Trophoblast cell (in vitro differentiated cells and primary cell): ENCODE results near the gene NRBP1.

ENCODE experiments used
- DNase-seq, 2 donors: peaks; one replicate each; pipeline ENCODE4 v3.0.0-alpha.2; 2016
- H2AFZ ChIP-seq: 2 replicates; pipeline ENCODE4 v1.6.1; 2013; ENCODE audit warnings: low read length, moderate library complexity, mild to moderate bottlenecking; ENCODE audit not compliant: insufficient read depth, poor library complexity
- H2AK5ac ChIP-seq: 2 replicates; pipeline ENCODE4 v1.6.1; 2013; ENCODE audit warnings: mild to moderate bottlenecking, low read length
- H2BK120ac ChIP-seq: 2 replicates; pipeline ENCODE4 v1.6.1; 2013; ENCODE audit warnings: low read length, mild to moderate bottlenecking, moderate library complexity; ENCODE audit not compliant: insufficient read depth, poor library complexity
- H2BK12ac ChIP-seq: 2 replicates; pipeline ENCODE4 v1.6.1; 2013; ENCODE audit warnings: mild to moderate bottlenecking, low read length, moderate library complexity
- H2BK5ac ChIP-seq: 2 replicates; pipeline ENCODE4 v1.6.1; 2013; ENCODE audit warnings: low read length, low read depth, moderate library complexity, mild to moderate bottlenecking; ENCODE audit not compliant: poor library complexity
- H3K14ac ChIP-seq: 2 replicates; pipeline ENCODE4 v1.6.1; 2013; ENCODE audit warnings: mild to moderate bottlenecking, low read length
- H3K18ac ChIP-seq: 2 replicates; pipeline ENCODE4 v1.6.1; 2013; ENCODE audit warnings: mild to moderate bottlenecking, low read length
- H3K23ac ChIP-seq: 2 replicates; pipeline ENCODE4 v1.6.1; 2013; ENCODE audit warnings: low read length
- H3K27ac ChIP-seq: 2 replicates; pipeline ENCODE4 v1.5.1; 2013; ENCODE audit warnings: low read depth, mild to moderate bottlenecking, inconsistent platforms, low read length, moderate library complexity
- H3K27me3 ChIP-seq: 2 replicates; pipeline ENCODE4 v1.6.1; 2013; ENCODE audit warnings: inconsistent platforms, mild to moderate bottlenecking, low read length, moderate library complexity; ENCODE audit not compliant: insufficient read depth
- H3K36me3 ChIP-seq, 2 experiments: 1 replicate in 1 of 2; 2 replicates in 1 of 2; pipeline ENCODE4 v1.6.1; 2013; ENCODE audit warnings: low read length in 2 of 2, mild to moderate bottlenecking in 2 of 2, moderate library complexity in 1 of 2; ENCODE audit not compliant: insufficient read depth in 2 of 2, control insufficient read depth in 1 of 2
- H3K4ac ChIP-seq: 2 replicates; pipeline ENCODE4 v1.6.1; 2013; ENCODE audit warnings: low read depth, mild to moderate bottlenecking, low read length, moderate library complexity
- H3K4me1 ChIP-seq, 2 experiments: 1 replicate in 1 of 2; 2 replicates in 1 of 2; pipeline ENCODE4 v1.6.1; 2013; ENCODE audit warnings: low read length in 2 of 2, mild to moderate bottlenecking in 2 of 2, moderate library complexity in 1 of 2; ENCODE audit not compliant: insufficient read depth in 2 of 2, control insufficient read depth in 1 of 2
- H3K4me2 ChIP-seq: 2 replicates; pipeline ENCODE4 v1.6.1; 2013; ENCODE audit warnings: inconsistent platforms, mild to moderate bottlenecking, low read length, moderate library complexity
- H3K4me3 ChIP-seq: 2 replicates; pipeline ENCODE4 v1.5.1; 2013; ENCODE audit warnings: mild to moderate bottlenecking, low read depth, low read length, inconsistent platforms
- H3K79me1 ChIP-seq: one replicate; pipeline ENCODE4 v1.6.1; 2013; ENCODE audit warnings: low read length
- H3K79me2 ChIP-seq: 2 replicates; pipeline ENCODE4 v1.6.1; 2013; ENCODE audit warnings: low read length, mild to moderate bottlenecking; ENCODE audit not compliant: control insufficient read depth, insufficient read depth, poor library complexity
- H3K9ac ChIP-seq: 2 replicates; pipeline ENCODE4 v1.6.1; 2013; ENCODE audit warnings: mild to moderate bottlenecking, low read length
- H3K9me3 ChIP-seq: 2 replicates; pipeline ENCODE4 v1.6.1; 2013; ENCODE audit warnings: low read depth, mild to moderate bottlenecking, control low read depth, inconsistent platforms, low read length; ENCODE audit not compliant: insufficient read depth
- H4K12ac ChIP-seq: 2 replicates; pipeline ENCODE4 v1.6.1; 2013; ENCODE audit warnings: low read depth, mild to moderate bottlenecking, low read length, moderate library complexity
- H4K8ac ChIP-seq: 2 replicates; pipeline ENCODE4 v1.6.1; 2013; ENCODE audit warnings: low read depth, mild to moderate bottlenecking, low read length, moderate library complexity
- H4K91ac ChIP-seq: one replicate; pipeline ENCODE4 v1.6.1; 2013; ENCODE audit warnings: low read depth, mild to moderate bottlenecking, low read length, moderate library complexity
- WGBS: extraction: QIAGEN DNeasy Blood & Tissue Kit; methylation state at CpG from one replicate; pipeline ENCODE4 v1.1.7; 2013; ENCODE audit warnings: missing lambda C conversion rate; ENCODE audit not compliant: insufficient read length, insufficient coverage; ENCODE audit errors: extremely low coverage; 5-methylcytosine and 5-hydroxymethylcytosine counted together

The NRBP1 gene

DNA sequence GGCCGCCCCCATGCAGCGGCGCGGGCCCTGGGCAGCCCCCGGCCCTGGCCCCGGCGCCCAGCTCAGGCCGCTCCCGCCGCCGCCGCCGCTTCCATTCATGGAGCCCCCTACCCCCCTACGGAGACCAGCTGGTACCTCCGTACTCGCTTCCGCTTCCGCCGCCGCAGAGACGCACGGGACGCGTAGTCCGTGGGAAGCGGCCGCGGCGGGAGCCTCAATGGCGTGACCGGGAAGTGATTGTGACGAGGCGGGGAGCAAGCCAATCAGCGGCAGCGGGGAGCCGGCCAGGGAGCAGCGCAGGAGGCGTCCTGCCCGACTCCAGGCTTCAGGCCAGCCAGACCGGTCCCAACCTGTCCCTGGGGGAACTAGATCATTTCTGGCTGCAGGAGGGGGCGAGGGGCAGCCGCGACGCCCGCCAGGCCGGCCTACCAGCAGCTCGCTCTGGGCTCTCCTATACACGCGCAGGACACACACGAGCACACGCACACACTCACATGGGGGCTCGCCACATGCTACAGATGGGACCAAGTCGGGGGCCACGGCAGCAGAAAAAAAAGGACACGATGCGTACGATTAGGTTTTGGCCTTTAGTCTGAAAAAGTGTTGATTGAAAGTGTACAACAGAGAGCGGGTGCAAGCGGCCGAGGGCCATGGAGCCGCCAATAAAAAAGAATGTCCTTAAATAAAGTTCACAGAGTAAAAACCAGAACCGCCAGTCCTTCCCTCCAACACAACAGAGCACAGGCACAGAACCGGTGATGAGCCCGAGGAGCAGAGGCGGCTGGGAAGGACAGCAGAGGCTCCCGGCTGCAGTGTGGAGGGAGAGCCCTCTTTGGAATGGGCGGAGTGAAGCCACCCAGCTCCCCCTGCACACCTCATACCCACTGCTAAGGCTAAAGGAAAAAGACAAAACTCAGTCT, 47.5 kb upstream of the NRBP1 start, which contains the start of gene ZNF513:
ZNF513 (minus strand) TSS at position 109 of the 920 bp plus-strand sequence. CDS start 208 bp downstream, outside the sequence.
- no peaks in the 10 kb centered on the region for H3K9me3 ChIP-seq
- peaks cover 8% of the 10 kb centered on the region in 2 experiments for H3K4me1 ChIP-seq
- peak within 1 kb of the TSS; percentile 97 for H4K12ac ChIP-seq
- H2AK5ac ChIP-seq: peak within 1 kb of the TSS; percentile 88
- peaks cover 60 to 65% of the 10 kb centered on the region in 2 experiments for H3K36me3 ChIP-seq
- H2BK5ac ChIP-seq: peak within 1 kb of the TSS; percentile 80
- no peak within 1 kb of the TSS for H3K23ac ChIP-seq
- H3K4ac ChIP-seq: peak within 1 kb of the TSS; percentile 93
- H3K18ac ChIP-seq: peak within 1 kb of the TSS; percentile 93
- peak within 1 kb of the TSS; percentile 92 for H4K91ac ChIP-seq
- no CpG with 5 or more reads among the region's 67 CpGs for whole genome bisulfite sequencing
- peak; percentile 91 to 93 for DNase-seq
- H3K27ac ChIP-seq: peak within 1 kb of the TSS; percentile 96
- H2BK120ac ChIP-seq: peak within 1 kb of the TSS; percentile 90
- H3K9ac ChIP-seq: peak within 1 kb of the TSS; percentile 95
- H2AFZ ChIP-seq: peak within 1 kb of the TSS; percentile 71
- peak within 1 kb of the TSS; percentile 83 for H3K4me3 ChIP-seq
- H2BK12ac ChIP-seq: peak within 1 kb of the TSS; percentile 19
- H3K4me2 ChIP-seq: peak within 1 kb of the TSS; percentile 83
- H4K8ac ChIP-seq: peak within 1 kb of the TSS; percentile 100
- H3K79me2 ChIP-seq: peaks cover 7% of the 10 kb centered on the region
- no peaks in the 10 kb centered on the region for H3K27me3 ChIP-seq
- peaks cover 12% of the 10 kb centered on the region for H3K79me1 ChIP-seq
- H3K14ac ChIP-seq: peak within 1 kb of the TSS; percentile 94

DNA sequence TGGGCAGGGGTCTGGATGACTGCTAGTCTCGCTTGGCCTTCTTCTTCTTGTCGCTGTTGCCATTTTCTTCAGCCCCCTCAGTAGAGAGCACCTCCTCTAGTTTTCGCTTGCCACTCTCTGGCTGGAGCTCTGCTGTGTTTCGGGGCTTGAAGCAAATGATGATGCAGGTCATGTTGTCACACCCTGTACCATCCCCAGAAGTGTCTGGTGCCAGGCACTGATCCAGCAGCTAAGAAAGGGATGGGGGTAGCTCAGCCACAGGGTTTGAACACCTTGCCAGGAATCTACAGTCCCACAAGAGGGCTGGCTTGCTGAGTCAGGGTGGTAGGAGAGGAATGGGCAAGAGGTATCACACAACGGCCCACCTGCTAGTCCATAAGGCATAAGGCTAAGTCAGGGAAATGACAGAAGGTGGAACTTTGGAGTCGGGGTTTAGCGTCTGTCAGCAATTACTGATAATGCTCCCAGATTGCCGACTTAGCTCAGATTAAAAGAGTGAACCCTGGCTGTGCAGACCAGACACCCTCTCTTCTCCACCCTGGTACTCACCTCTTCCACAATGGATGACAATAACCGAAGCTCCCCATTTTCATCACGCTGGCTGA, 46.8 kb upstream of the NRBP1 start:
- no peak for DNase-seq
- Histone ChIP-seq H4K8ac (peak overlapping the region; percentile 100), H3K27ac (peak overlapping the region; percentile 96), H3K4ac (no peak overlapping the region), H2BK12ac (peak overlapping the region; percentile 19), H4K12ac (peak overlapping the region; percentile 97), H3K14ac (peak overlapping the region; percentile 94), H3K23ac (no peak overlapping the region), H3K18ac (no peak overlapping the region), H3K4me3 (no peak overlapping the region), H2BK120ac (peak overlapping the region; percentile 79), H4K91ac (peak overlapping the region; percentile 92), H3K9ac (no peak overlapping the region), H3K36me3 (peaks cover 52 to 60% of the 10 kb centered on the region in 2 experiments), H3K79me1 (peaks cover 12% of the 10 kb centered on the region), H2AK5ac (peak overlapping the region; percentile 62), H3K4me1 (peaks cover 8% of the 10 kb centered on the region in 2 experiments), H3K79me2 (peaks cover 7% of the 10 kb centered on the region), H2BK5ac (no peak overlapping the region), H3K9me3 (no peaks in the 10 kb centered on the region), H3K27me3 (no peaks in the 10 kb centered on the region), H3K4me2 (no peak overlapping the region), H2AFZ (no peak overlapping the region)
- WGBS: no CpG with 5 or more reads among the region's 10 CpGs

DNA sequence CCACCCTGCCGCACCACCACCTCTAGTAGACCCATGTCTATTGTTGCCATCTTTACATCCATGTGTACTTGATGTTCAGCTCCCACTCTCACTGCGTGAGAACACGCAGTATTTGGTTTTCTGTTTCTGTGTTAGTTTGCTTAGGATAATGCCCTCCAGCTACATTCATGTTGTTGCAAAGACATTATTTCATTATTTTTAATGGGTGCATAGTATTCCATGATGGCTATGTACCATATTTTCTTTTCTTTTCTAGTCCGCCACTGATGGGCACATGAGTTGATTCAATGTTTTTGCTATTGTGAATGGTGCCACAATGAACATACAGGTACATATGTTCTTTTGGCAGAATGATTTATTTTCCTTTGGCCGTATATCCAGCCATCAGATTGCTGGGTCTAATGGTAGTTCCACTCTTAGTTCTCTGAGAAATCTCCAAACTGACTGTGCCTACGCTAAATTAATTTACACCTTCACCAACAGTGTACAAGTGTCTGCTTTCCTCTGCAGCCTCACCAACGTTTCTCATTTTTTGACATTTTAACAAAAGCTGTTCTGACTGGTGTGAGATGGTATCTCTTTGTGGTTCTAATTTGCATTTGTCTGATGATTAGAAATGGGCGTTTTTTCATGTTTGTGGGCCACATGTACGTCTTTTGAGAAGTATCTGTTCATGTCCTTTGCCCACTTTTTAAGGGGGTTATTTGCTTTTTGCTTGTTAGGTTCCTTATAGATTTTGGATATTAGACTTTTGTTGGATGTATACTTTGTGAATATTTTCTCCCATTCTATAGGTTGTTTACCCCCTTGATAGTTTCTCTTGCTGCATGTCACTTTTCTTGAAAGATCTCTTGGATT, 37.4 kb upstream of the NRBP1 start:
- Histone ChIP-seq H3K23ac (no peak overlapping the region), H3K14ac (no peak overlapping the region), H4K12ac (no peak overlapping the region), H3K27ac (no peak overlapping the region), H3K4me2 (no peak overlapping the region), H4K91ac (no peak overlapping the region), H3K79me2 (peaks cover 5% of the 10 kb centered on the region), H3K4me1 (no peaks in the 10 kb centered on the region), H3K4ac (peak overlapping the region; percentile 14), H3K9me3 (no peaks in the 10 kb centered on the region), H3K4me3 (no peak overlapping the region), H2BK5ac (no peak overlapping the region), H3K18ac (no peak overlapping the region), H3K36me3 (peaks cover 4 to 10% of the 10 kb centered on the region in 2 experiments), H2AK5ac (no peak overlapping the region), H4K8ac (no peak overlapping the region), H3K79me1 (no peaks in the 10 kb centered on the region), H2BK120ac (no peak overlapping the region), H2AFZ (no peak overlapping the region), H2BK12ac (no peak overlapping the region), H3K9ac (no peak overlapping the region), H3K27me3 (no peaks in the 10 kb centered on the region)
- no peak for DNase-seq
- WGBS: no CpG with 5 or more reads among the region's 9 CpGs

DNA sequence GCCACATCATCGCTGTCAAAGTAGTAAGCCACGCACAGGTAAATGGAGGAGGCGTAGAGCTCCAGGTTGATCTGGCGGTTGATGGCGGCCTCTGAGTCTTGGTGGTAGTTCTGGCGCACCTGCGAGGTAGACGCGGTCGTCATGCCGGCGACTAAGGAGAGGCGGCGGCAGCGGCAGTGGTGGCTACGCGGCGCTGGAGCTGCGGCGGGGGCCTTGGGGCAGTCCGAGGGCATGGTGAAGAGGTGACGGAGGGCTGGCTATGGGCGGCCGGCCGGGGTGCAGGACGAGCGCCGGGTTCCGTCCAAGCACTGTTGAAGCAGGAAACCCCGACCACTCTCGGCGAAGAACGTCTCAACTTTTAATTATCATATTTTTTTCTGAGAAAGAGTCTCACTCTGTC, 35.2 kb upstream of the NRBP1 start:
- Histone ChIP-seq H4K12ac (no peak overlapping the region), H3K4me1 (no peaks in the 10 kb centered on the region), H3K14ac (no peak overlapping the region), H3K27me3 (no peaks in the 10 kb centered on the region), H4K8ac (no peak overlapping the region), H3K18ac (no peak overlapping the region), H3K27ac (no peak overlapping the region), H3K79me2 (peaks cover 5% of the 10 kb centered on the region), H2AFZ (no peak overlapping the region), H2BK5ac (no peak overlapping the region), H3K9me3 (no peaks in the 10 kb centered on the region), H3K9ac (no peak overlapping the region), H2BK120ac (no peak overlapping the region), H2AK5ac (no peak overlapping the region), H3K4ac (peak overlapping the region; percentile 1), H3K23ac (no peak overlapping the region), H3K4me3 (no peak overlapping the region), H3K79me1 (no peaks in the 10 kb centered on the region), H3K4me2 (no peak overlapping the region), H4K91ac (no peak overlapping the region), H2BK12ac (no peak overlapping the region), H3K36me3 (peaks cover 4 to 9% of the 10 kb centered on the region in 2 experiments)
- no peak for DNase-seq
- no CpG with 5 or more reads among the region's 33 CpGs for WGBS
